ENCODE results near the gene NFATC2. TPM values are rescaled to one million over a fixed set of nuclear protein-coding genes. Genes with fewer than 3 reads are reported as not detected.

NFATC2 gene
- total RNA-seq, 1 experiment from 2014 or later, result 0.07 TPM

- H3K36me3 Mint-ChIP-seq (ENCODE audit: insufficient read depth, unreplicated experiment), result peaks cover 6% of the 10 kb centered on the region
- no peaks in the 10 kb centered on the region for H3K9me3 Mint-ChIP-seq (ENCODE audit: unreplicated experiment)
- intact Hi-C loops (cut with micrococcal nuclease), result no loop called here
- POLR2A ChIA-PET, result interaction anchor here (0.7 kb wide), 1 partner anchor 591 kb away, joined by 3 read pairs; no protein-coding TSS in a partner anchor
- TF ChIP-seq CTCF (IDR thresholded peaks at IDR 0.05; ENCODE audit: unreplicated experiment), result no peak
- BruUV-seq (replicated peaks), result no TSS peak
- no peak overlapping the region for H3K27ac Mint-ChIP-seq (ENCODE audit: low read depth, unreplicated experiment)
- DNase-seq (ENCODE audit: unreplicated experiment), result no peak
- peaks cover 14% of the 10 kb centered on the region for H3K4me1 Mint-ChIP-seq (ENCODE audit: insufficient read depth, unreplicated experiment)
- no peak overlapping the region for H3K4me3 Mint-ChIP-seq (ENCODE audit: unreplicated experiment)
- CTCF ChIA-PET, result interaction anchor here (0.6 to 1.1 kb wide), 2 partner anchors 104 to 626 kb away, joined by 3 read pairs; no protein-coding TSS in a partner anchor
- H3K27me3 Mint-ChIP-seq (ENCODE audit: insufficient read depth, unreplicated experiment), result peaks cover 11% of the 10 kb centered on the region
Measured at GRCh38 chr20:51492167-51493092, 50.1 kb downstream of the NFATC2 start.

DNA sequence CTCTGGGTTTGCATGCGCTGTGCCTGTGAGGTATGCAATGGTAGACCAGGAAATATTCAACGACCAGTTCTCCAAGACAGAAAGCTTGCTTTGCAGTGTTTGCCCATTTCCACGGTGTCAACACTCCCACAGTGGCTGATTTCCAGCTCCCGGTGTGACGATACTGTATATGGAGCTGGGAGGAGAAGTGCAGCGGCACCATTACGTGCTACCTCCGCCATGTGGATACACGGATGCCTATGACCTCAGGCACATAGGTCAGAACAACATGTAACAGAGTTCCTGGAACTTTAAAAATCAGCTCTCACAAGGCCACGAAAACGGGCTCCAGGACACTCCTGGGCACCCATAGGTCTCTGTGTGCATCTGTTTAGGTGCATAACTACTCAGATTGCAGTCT, 51.1 kb downstream of the NFATC2 start:
- Mint-ChIP-seq H3K27me3 (ENCODE audit: insufficient read depth, unreplicated experiment) (peaks cover 11% of the 10 kb centered on the region), H3K4me1 (ENCODE audit: insufficient read depth, unreplicated experiment) (peaks cover 14% of the 10 kb centered on the region), H3K4me3 (ENCODE audit: unreplicated experiment) (no peak overlapping the region), H3K27ac (ENCODE audit: low read depth, unreplicated experiment) (no peak overlapping the region), H3K9me3 (ENCODE audit: unreplicated experiment) (no peaks in the 10 kb centered on the region), H3K36me3 (ENCODE audit: insufficient read depth, unreplicated experiment) (peaks cover 6% of the 10 kb centered on the region)
- ChIA-PET POLR2A (no interaction called here), CTCF (interaction anchor here (1.1 kb wide), 1 partner anchor 105 kb away, joined by 3 read pairs; no protein-coding TSS in a partner anchor)
- BruUV-seq (replicated peaks), result no TSS peak
- intact Hi-C loops (cut with micrococcal nuclease), result no loop called here
- DNase-seq (ENCODE audit: unreplicated experiment), result no peak
- TF ChIP-seq CTCF (IDR thresholded peaks at IDR 0.05; ENCODE audit: unreplicated experiment), result no peak

- CTCF ChIA-PET, result no interaction called here
- intact Hi-C loops (cut with micrococcal nuclease), result no loop called here
Measured at GRCh38 chr20:51490635-51491034, 51.9 kb downstream of the NFATC2 start.

More at GRCh38 chr20:51490635-51491034, 51.9 kb downstream of the NFATC2 start:
- Mint-ChIP-seq H3K27ac (ENCODE audit: low read depth, unreplicated experiment) (no peak overlapping the region), H3K36me3 (ENCODE audit: insufficient read depth, unreplicated experiment) (peaks cover 6% of the 10 kb centered on the region), H3K4me3 (ENCODE audit: unreplicated experiment) (no peak overlapping the region), H3K9me3 (ENCODE audit: unreplicated experiment) (no peaks in the 10 kb centered on the region), H3K4me1 (ENCODE audit: insufficient read depth, unreplicated experiment) (peaks cover 14% of the 10 kb centered on the region), H3K27me3 (ENCODE audit: insufficient read depth, unreplicated experiment) (peaks cover 11% of the 10 kb centered on the region)
- POLR2A ChIA-PET, result no interaction called here
- TF ChIP-seq CTCF (IDR thresholded peaks at IDR 0.05; ENCODE audit: unreplicated experiment), result no peak
- BruUV-seq (replicated peaks), result no TSS peak
- no peak for DNase-seq (ENCODE audit: unreplicated experiment)
